IMR-90 (cell line): ENCODE measurements around the gene LCN10. TPM values are rescaled to one million over a fixed set of nuclear protein-coding genes. Genes with fewer than 3 reads are reported as not detected.

Experiments used
- ATAC-seq: fragments of 200-7000 bp; cut with Tn5 transposase; 2 replicates; pipeline ENCODE4 v1.9.1; 2020; ENCODE audit warnings: low read depth, mild to moderate bottlenecking, moderate library complexity
- BruUV-seq: library from RNA; stranded (reverse); fragments of 400-500 nt; replicated peaks from 2 replicates; lab custom pipeline; 2021; lab: Mats Ljungman, UMichigan
- CTCF ChIA-PET: fragments of 300-600 bp; formaldehyde crosslinking; extraction: SDS; loops from one replicate; lab custom pipeline; 2021; ENCODE audit warnings: antibody characterized with exemption; lab: Yijun Ruan, JAX
- POLR2A ChIA-PET: fragments of 300-600 bp; sonication (Branson Sonifier 250); formaldehyde crosslinking; loops from one replicate; lab custom pipeline; 2022; ENCODE audit warnings: antibody characterized with exemption; ENCODE audit not compliant: unreplicated experiment; lab: Charles Lee
- DNase-seq: peaks from one replicate; pipeline ENCODE4 v3.0.0; 2013
- H2AFZ ChIP-seq: replicated peaks from 2 replicates; pipeline ENCODE3; 2013; ENCODE audit warnings: low read length, mild to moderate bottlenecking; ENCODE audit not compliant: poor library complexity
- H2AK5ac ChIP-seq: 2 replicates; pipeline ENCODE4 v1.6.1; 2013; ENCODE audit warnings: low read depth, low read length, inconsistent platforms
- H2AK9ac ChIP-seq: replicated peaks from 2 replicates; pipeline ENCODE3; 2013; ENCODE audit warnings: mild to moderate bottlenecking, low read depth, low read length, moderate library complexity; ENCODE audit not compliant: poor library complexity
- H2BK120ac ChIP-seq: 2 replicates; pipeline ENCODE4 v1.6.1; 2013; ENCODE audit warnings: low read depth, low read length, inconsistent platforms
- H2BK15ac ChIP-seq: 3 replicates; pipeline ENCODE4 v1.6.1; 2013; ENCODE audit warnings: low read depth, low read length, inconsistent platforms
- H2BK20ac ChIP-seq: 2 replicates; pipeline ENCODE4 v1.6.1; 2013; ENCODE audit warnings: low read depth, mild to moderate bottlenecking, inconsistent platforms, low read length, moderate library complexity
- H2BK5ac ChIP-seq: 2 replicates; pipeline ENCODE4 v1.6.1; 2013; ENCODE audit warnings: mild to moderate bottlenecking, low read depth, low read length, inconsistent platforms; ENCODE audit not compliant: poor library complexity, severe bottlenecking
- H3K14ac ChIP-seq: replicated peaks from 2 replicates; pipeline ENCODE4 v1.6.1; 2013; ENCODE audit warnings: low read depth, low read length, inconsistent platforms
- H3K18ac ChIP-seq: 2 replicates; pipeline ENCODE4 v1.6.1; 2013; ENCODE audit warnings: low read depth, low read length, control low read depth
- H3K23ac ChIP-seq: 2 replicates; pipeline ENCODE4 v1.6.1; 2013; ENCODE audit warnings: low read depth, low read length, inconsistent platforms
- H3K27ac ChIP-seq: 2 replicates; pipeline ENCODE4 v1.5.1; 2013; ENCODE audit warnings: mild to moderate bottlenecking, control low read depth, low read length; ENCODE audit not compliant: insufficient read depth
- H3K27me3 ChIP-seq: 2 replicates; pipeline ENCODE4 v1.6.1; 2013; ENCODE audit warnings: low read length; ENCODE audit not compliant: control insufficient read depth, insufficient read depth
- H3K36me3 ChIP-seq: 2 replicates; pipeline ENCODE4 v1.6.1; 2013; ENCODE audit warnings: low read length, mixed read lengths; ENCODE audit not compliant: control insufficient read depth, insufficient read depth
- H3K4ac ChIP-seq: 2 replicates; pipeline ENCODE4 v1.6.1; 2013; ENCODE audit warnings: low read depth, low read length, inconsistent platforms
- H3K4me1 ChIP-seq: 2 replicates; pipeline ENCODE4 v1.6.1; 2013; ENCODE audit warnings: low read length, mixed read lengths; ENCODE audit not compliant: control insufficient read depth, insufficient read depth
- H3K4me2 ChIP-seq: 2 replicates; pipeline ENCODE4 v1.6.1; 2013; ENCODE audit warnings: low read depth, mild to moderate bottlenecking, control low read depth, low read length, moderate library complexity
- H3K4me3 ChIP-seq: 2 replicates; pipeline ENCODE4 v1.5.1; 2013; ENCODE audit warnings: low read depth, mild to moderate bottlenecking, control low read depth, low read length, moderate library complexity; ENCODE audit not compliant: insufficient read depth
- H3K56ac ChIP-seq: 2 replicates; pipeline ENCODE4 v1.6.1; 2013; ENCODE audit warnings: low read length, inconsistent platforms; ENCODE audit not compliant: insufficient read depth; ENCODE audit errors: extremely low read depth
- H3K79me1 ChIP-seq, 2 experiments: 2 replicates each; pipeline ENCODE4 v1.6.1; 2013; ENCODE audit warnings: low read length in 2 of 2, inconsistent platforms in 1 of 2, low read depth in 1 of 2
- H3K9ac ChIP-seq: 2 replicates; pipeline ENCODE4 v1.6.1; 2013; ENCODE audit warnings: low read depth, low read length, control low read depth
- H3K9me1 ChIP-seq: 2 replicates; pipeline ENCODE4 v1.6.1; 2013; ENCODE audit warnings: low read length, inconsistent platforms; ENCODE audit not compliant: insufficient read depth
- H3K9me3 ChIP-seq: 2 replicates; pipeline ENCODE4 v1.6.1; 2013; ENCODE audit warnings: low read length; ENCODE audit not compliant: control insufficient read depth, insufficient read depth
- H4K20me1 ChIP-seq: 2 replicates; pipeline ENCODE4 v1.6.1; 2013; ENCODE audit warnings: low read length, inconsistent platforms; ENCODE audit not compliant: insufficient read depth
- H4K5ac ChIP-seq: 2 replicates; pipeline ENCODE4 v1.6.1; 2013; ENCODE audit warnings: mild to moderate bottlenecking, low read depth, low read length, control low read depth
- H4K8ac ChIP-seq, 2 experiments: 2 replicates each; pipeline ENCODE4 v1.6.1; 2013; ENCODE audit warnings: low read depth in 2 of 2, low read length in 2 of 2, control low read depth in 1 of 2, inconsistent platforms in 1 of 2
- H4K91ac ChIP-seq: 2 replicates; pipeline ENCODE4 v1.6.1; 2013; ENCODE audit warnings: low read depth, low read length, inconsistent platforms; ENCODE audit not compliant: insufficient read depth
- BHLHE40 ChIP-seq: fragments of 150-350 bp; IDR thresholded peaks from 2 replicates; pipeline ENCODE4 v1.6.1; 2016; ENCODE audit warnings: mild to moderate bottlenecking, low read depth, low read length
- CEBPB ChIP-seq: IDR thresholded peaks from 2 replicates; pipeline ENCODE4 v1.6.1; 2012; ENCODE audit warnings: low read depth, low read length, improper control_type of control experiment
- FOS ChIP-seq: fragments of 150-350 bp; IDR thresholded peaks from 2 replicates; pipeline ENCODE4 v1.6.1; 2016; ENCODE audit warnings: low read depth, low read length
- MAZ ChIP-seq: IDR thresholded peaks from 2 replicates; pipeline ENCODE4 v1.6.1; 2012; ENCODE audit warnings: low read depth, mild to moderate bottlenecking, low read length, improper control_type of control experiment, moderate library complexity, borderline replicate concordance
- MXI1 ChIP-seq: IDR thresholded peaks from 2 replicates; pipeline ENCODE4 v1.6.1; 2012; ENCODE audit warnings: low read depth, mild to moderate bottlenecking, low read length, moderate library complexity, borderline replicate concordance
- NFE2L2 ChIP-seq: fragments of 150-350 bp; IDR thresholded peaks from 2 replicates; pipeline ENCODE4 v1.6.1; 2016; ENCODE audit warnings: low read depth, mild to moderate bottlenecking, low read length
- POLR2A ChIP-seq: IDR thresholded peaks from 2 replicates; pipeline ENCODE4 v1.6.1; 2012; ENCODE audit warnings: mild to moderate bottlenecking, low read depth, low read length
- WGBS, 2 experiments: methylation state at CpG; one replicate each; pipeline versions ENCODE4 v1.1.5 to v1.1.7; 2013; ENCODE audit warnings: missing lambda C conversion rate in 2 of 2; ENCODE audit not compliant: insufficient read length in 1 of 2; ENCODE audit errors: extremely low coverage in 2 of 2; 5-methylcytosine and 5-hydroxymethylcytosine counted together
- dilution Hi-C: fragments of 300-500 bp; cut with HindIII; formaldehyde crosslinking; loops from one replicate; pipeline ENCODE4 v1.14.3; 2018; ENCODE audit warnings: low sequenced_read_pairs; ENCODE audit not compliant: unreplicated experiment
- in situ Hi-C: fragments of 300-500 bp; cut with MboI; formaldehyde crosslinking; loops from 3 replicates; pipeline ENCODE4 v1.14.3; 2019; ENCODE audit warnings: low sequenced_read_pairs, inconsistent platforms, mixed read lengths
- intact Hi-C: fragments of 100-400 bp; cut with micrococcal nuclease; formaldehyde crosslinking; loops from 2 replicates; pipeline ENCODE4 v1.10.0; 2022
- polyA plus RNA-seq, 3 experiments: library from polyadenylated mRNA; depleted of rRNA; stranded (reverse); fragments of >200 nt; gene quantifications; 2 replicates each; pipeline ENCODE4 v1.2.3, GENCODE V29; 2012; ENCODE audit warnings: low replicate concordance in 1 of 3
- total RNA-seq: library from RNA; depleted of rRNA; stranded (reverse); fragments of >200 nt; gene quantifications from 2 replicates; pipeline ENCODE4 v1.2.3, GENCODE V29; 2012
- TF ChIP-seq, protein P1 (sequence below): conservative IDR thresholded peaks from 2 replicates; pipeline ENCODE4 v1.5.1; 2012; ENCODE audit warnings: mild to moderate bottlenecking, low read depth, low read length, improper control_type of control experiment

LCN10 gene
- total and polyA plus RNA-seq, 2 of the 4 experiments (the other 2 are of a cell fraction), result not detected

DNA sequence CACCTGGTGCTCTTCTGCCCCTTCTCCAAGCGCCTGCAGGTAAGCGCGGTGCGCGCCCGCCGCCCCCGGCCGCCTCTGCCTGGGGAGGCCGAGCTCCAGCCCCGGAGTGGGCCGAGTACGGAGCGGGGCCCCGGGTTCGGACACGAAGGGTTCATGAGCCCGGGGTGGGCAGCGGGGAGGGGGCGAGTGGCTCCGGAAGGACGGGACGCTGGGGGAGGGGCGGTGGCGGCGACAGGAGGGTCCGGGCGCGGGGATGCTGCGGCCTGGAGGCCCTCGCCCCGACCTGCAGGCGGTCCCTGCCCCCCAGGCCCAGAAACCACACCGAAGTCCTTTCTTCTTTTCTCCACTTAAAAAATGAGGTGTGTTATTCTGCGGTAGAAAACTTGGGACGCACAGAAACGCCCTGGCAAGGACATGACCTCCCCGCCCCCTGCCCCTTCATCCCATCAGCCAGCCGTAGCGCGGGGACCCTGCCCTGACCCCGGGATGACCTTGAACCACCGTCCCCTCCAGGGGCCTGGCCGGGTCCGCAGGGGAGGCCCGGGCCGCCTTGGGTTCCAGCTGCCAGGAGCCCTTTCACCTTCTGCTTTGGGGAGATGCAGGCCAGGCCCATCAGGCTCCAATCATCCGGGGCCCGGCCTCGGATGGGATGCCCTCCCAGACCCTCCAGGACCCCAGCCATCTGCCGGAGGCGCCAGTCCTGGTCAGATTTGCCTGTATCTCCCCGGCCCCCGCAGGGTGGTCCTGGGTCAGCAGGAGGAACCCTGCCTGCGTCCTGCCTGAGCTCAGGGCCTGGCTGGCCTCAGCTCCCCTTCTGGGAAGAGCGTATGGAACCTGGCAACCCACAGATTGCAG is 29.8 kb downstream of the LCN10 start:
- Histone ChIP-seq H3K4ac (no peak overlapping the region), H3K9ac (peak overlapping the region; percentile 2; the same call in 1 of the 2 replicates), H2BK5ac (no peak overlapping the region), H2AFZ (peak overlapping the region; percentile 1), H3K79me1 (no peaks in the 10 kb centered on the region), H3K27ac (no peak overlapping the region), H3K9me3 (no peaks in the 10 kb centered on the region), H2AK5ac (no peak overlapping the region), H2AK9ac (peak overlapping the region; percentile 35), H4K8ac (no peak overlapping the region), H3K18ac (no peak overlapping the region), H3K4me2 (peak overlapping the region; percentile 39; the same call in 1 of the 2 replicates), H2BK15ac (no peak overlapping the region), H2BK20ac (no peak overlapping the region), H3K27me3 (peaks cover 17% of the 10 kb centered on the region), H3K4me3 (peak overlapping the region; percentile 48), H3K56ac (no peak overlapping the region), H4K5ac (no peak overlapping the region), H3K9me1 (no peaks in the 10 kb centered on the region), H3K14ac (no peak overlapping the region), H3K36me3 (no peaks in the 10 kb centered on the region), H4K20me1 (no peaks in the 10 kb centered on the region), H4K91ac (no peak overlapping the region), H3K4me1 (peaks cover 1% of the 10 kb centered on the region; the same call in 1 of the 2 replicates), H2BK120ac (no peak overlapping the region), H3K23ac (no peak overlapping the region)
- TF ChIP-seq FOS, result no peak
- TF ChIP-seq POLR2A, result no peak
- TF ChIP-seq, protein P1, sequence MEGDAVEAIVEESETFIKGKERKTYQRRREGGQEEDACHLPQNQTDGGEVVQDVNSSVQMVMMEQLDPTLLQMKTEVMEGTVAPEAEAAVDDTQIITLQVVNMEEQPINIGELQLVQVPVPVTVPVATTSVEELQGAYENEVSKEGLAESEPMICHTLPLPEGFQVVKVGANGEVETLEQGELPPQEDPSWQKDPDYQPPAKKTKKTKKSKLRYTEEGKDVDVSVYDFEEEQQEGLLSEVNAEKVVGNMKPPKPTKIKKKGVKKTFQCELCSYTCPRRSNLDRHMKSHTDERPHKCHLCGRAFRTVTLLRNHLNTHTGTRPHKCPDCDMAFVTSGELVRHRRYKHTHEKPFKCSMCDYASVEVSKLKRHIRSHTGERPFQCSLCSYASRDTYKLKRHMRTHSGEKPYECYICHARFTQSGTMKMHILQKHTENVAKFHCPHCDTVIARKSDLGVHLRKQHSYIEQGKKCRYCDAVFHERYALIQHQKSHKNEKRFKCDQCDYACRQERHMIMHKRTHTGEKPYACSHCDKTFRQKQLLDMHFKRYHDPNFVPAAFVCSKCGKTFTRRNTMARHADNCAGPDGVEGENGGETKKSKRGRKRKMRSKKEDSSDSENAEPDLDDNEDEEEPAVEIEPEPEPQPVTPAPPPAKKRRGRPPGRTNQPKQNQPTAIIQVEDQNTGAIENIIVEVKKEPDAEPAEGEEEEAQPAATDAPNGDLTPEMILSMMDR, result no peak
- no peak for TF ChIP-seq BHLHE40
- TF ChIP-seq MXI1, result no peak
- no peak for TF ChIP-seq NFE2L2
- TF ChIP-seq CEBPB, result no peak
- no peak for TF ChIP-seq MAZ
- WGBS, 2 experiments, result 17% methylated on average over 10 of the region's 56 CpGs; no CpG with 5 or more reads in 1 of the 2 experiments
- CTCF ChIA-PET, result interaction anchor here (0.8 to 1.3 kb wide), 2 partner anchors 14 to 48 kb away, joined by 3 read pairs; no protein-coding TSS in a partner anchor
- dilution Hi-C loops, result no loop called here
- ATAC-seq (no peak; the same call in 1 of the 2 replicates), DNase-seq (no peak)
- intact Hi-C loops, result no loop called here
- POLR2A ChIA-PET, result no interaction called here
- in situ Hi-C loops, result no loop called here
- no TSS peak for BruUV-seq
